ENCODE measurements around the gene ERP27. TPM values are rescaled to one million over a fixed set of nuclear protein-coding genes. Genes with fewer than 3 reads are reported as not detected.

ERP27 gene
- total RNA-seq, 1 donor, result not detected

- H3K79me2 ChIP-seq (ENCODE audit: insufficient read depth, low read length), result no peaks in the 10 kb centered on the region
- H3K4me1 ChIP-seq (ENCODE audit: insufficient read depth, low read length), result no peaks in the 10 kb centered on the region
- H3K36me3 ChIP-seq (ENCODE audit: insufficient read depth, low read length), result no peaks in the 10 kb centered on the region
- H2AFZ ChIP-seq (ENCODE audit: low read length), result no peak overlapping the region
- H3K4me2 ChIP-seq (ENCODE audit: insufficient read depth, low read length), result no peak overlapping the region
- H3K27me3 ChIP-seq (ENCODE audit: insufficient read depth, low read length), result no peaks in the 10 kb centered on the region
- H4K20me1 ChIP-seq (ENCODE audit: insufficient read depth, low read length), result no peaks in the 10 kb centered on the region
- TF ChIP-seq CTCF (IDR thresholded peaks at IDR 0.05; ENCODE audit: extremely low read depth, low read depth, low read length), result peak; percentile 41
- no peak overlapping the region for H3K4me3 ChIP-seq (ENCODE audit: insufficient read depth, low read length)
- no peaks in the 10 kb centered on the region for H3K9me3 ChIP-seq (ENCODE audit: low read depth, low read length)
- peak; percentile 65 for DNase-seq (ENCODE audit: insufficient read length, low spot score, missing footprints)
- H3K27ac ChIP-seq (ENCODE audit: low read depth, low read length), result no peak overlapping the region
Observed at GRCh38 chr12:14936224-14936861, 2.0 kb downstream of the ERP27 start.

GRCh38 chr12:14935031-14935430 is 3.3 kb downstream of the ERP27 start:
- Histone ChIP-seq H3K9me3 (ENCODE audit: low read depth, low read length) (no peaks in the 10 kb centered on the region), H3K36me3 (ENCODE audit: insufficient read depth, low read length) (no peaks in the 10 kb centered on the region), H3K4me2 (ENCODE audit: insufficient read depth, low read length) (no peak overlapping the region), H3K4me3 (ENCODE audit: insufficient read depth, low read length) (no peak overlapping the region), H3K27me3 (ENCODE audit: insufficient read depth, low read length) (no peaks in the 10 kb centered on the region), H3K79me2 (ENCODE audit: insufficient read depth, low read length) (no peaks in the 10 kb centered on the region), H3K27ac (ENCODE audit: low read depth, low read length) (no peak overlapping the region), H4K20me1 (ENCODE audit: insufficient read depth, low read length) (no peaks in the 10 kb centered on the region), H2AFZ (ENCODE audit: low read length) (no peak overlapping the region), H3K4me1 (ENCODE audit: insufficient read depth, low read length) (no peaks in the 10 kb centered on the region)
- no peak for TF ChIP-seq CTCF (IDR thresholded peaks at IDR 0.05; ENCODE audit: extremely low read depth, low read depth, low read length)
- DNase-seq (ENCODE audit: insufficient read length, low spot score, missing footprints), result no peak

GRCh38 chr12:14934511-14934910 is 3.8 kb downstream of the ERP27 start:
- TF ChIP-seq CTCF (IDR thresholded peaks at IDR 0.05; ENCODE audit: extremely low read depth, low read depth, low read length), result no peak
- Histone ChIP-seq H3K4me2 (ENCODE audit: insufficient read depth, low read length) (no peak overlapping the region), H3K9me3 (ENCODE audit: low read depth, low read length) (no peaks in the 10 kb centered on the region), H3K36me3 (ENCODE audit: insufficient read depth, low read length) (no peaks in the 10 kb centered on the region), H3K27me3 (ENCODE audit: insufficient read depth, low read length) (no peaks in the 10 kb centered on the region), H3K27ac (ENCODE audit: low read depth, low read length) (no peak overlapping the region), H3K4me3 (ENCODE audit: insufficient read depth, low read length) (no peak overlapping the region), H2AFZ (ENCODE audit: low read length) (no peak overlapping the region), H3K79me2 (ENCODE audit: insufficient read depth, low read length) (no peaks in the 10 kb centered on the region), H4K20me1 (ENCODE audit: insufficient read depth, low read length) (no peaks in the 10 kb centered on the region), H3K4me1 (ENCODE audit: insufficient read depth, low read length) (no peaks in the 10 kb centered on the region)
- DNase-seq (ENCODE audit: insufficient read length, low spot score, missing footprints), result no peak

- H4K20me1 ChIP-seq (ENCODE audit: insufficient read depth, low read length), result no peaks in the 10 kb centered on the region
- no peaks in the 10 kb centered on the region for H3K9me3 ChIP-seq (ENCODE audit: low read depth, low read length)
- H3K79me2 ChIP-seq (ENCODE audit: insufficient read depth, low read length), result no peaks in the 10 kb centered on the region
- H3K27ac ChIP-seq (ENCODE audit: low read depth, low read length), result no peak overlapping the region
- no peak overlapping the region for H3K4me3 ChIP-seq (ENCODE audit: insufficient read depth, low read length)
- no peak overlapping the region for H3K4me2 ChIP-seq (ENCODE audit: insufficient read depth, low read length)
- H3K27me3 ChIP-seq (ENCODE audit: insufficient read depth, low read length), result peaks cover 6% of the 10 kb centered on the region
- no peak for TF ChIP-seq CTCF (IDR thresholded peaks at IDR 0.05; ENCODE audit: extremely low read depth, low read depth, low read length)
- H3K36me3 ChIP-seq (ENCODE audit: insufficient read depth, low read length), result no peaks in the 10 kb centered on the region
- no peak for DNase-seq (ENCODE audit: insufficient read length, low spot score, missing footprints)
- no peak overlapping the region for H2AFZ ChIP-seq (ENCODE audit: low read length)
- no peaks in the 10 kb centered on the region for H3K4me1 ChIP-seq (ENCODE audit: insufficient read depth, low read length)
Observed at GRCh38 chr12:14931791-14932560, 6.4 kb downstream of the ERP27 start.
